Measurements from ENCODE around the gene MGST2.

The MGST2 gene

GRCh38 chr4:139645458-139645857 is 20.2 kb upstream of the MGST2 start:
- DNase-seq: no peak

- DNase-seq: no peak
Measured at GRCh38 chr4:139647184-139647583, 18.4 kb upstream of the MGST2 start.

GRCh38 chr4:139647952-139648351 is 17.7 kb upstream of the MGST2 start:
- no peak for DNase-seq

- peak; percentile 64 to 66 for DNase-seq
Measured at GRCh38 chr4:139651282-139652194, 14.1 kb upstream of the MGST2 start.

GRCh38 chr4:139654516-139654915 is 11.1 kb upstream of the MGST2 start:
- no peak for DNase-seq

- peak; percentile 24 to 53 for DNase-seq
Measured at GRCh38 chr4:139655116-139655515, 10.5 kb upstream of the MGST2 start.

- DNase-seq: peak; percentile 72 to 74
Measured at GRCh38 chr4:139656614-139657486, 8.8 kb upstream of the MGST2 start.

- DNase-seq: no peak
Measured at GRCh38 chr4:139658185-139658584, 7.4 kb upstream of the MGST2 start.

GRCh38 chr4:139658586-139659382 is 6.8 kb upstream of the MGST2 start:
- no peak for DNase-seq

GRCh38 chr4:139659735-139660424 is 5.7 kb upstream of the MGST2 start:
- DNase-seq: no peak

- DNase-seq: no peak
Measured at GRCh38 chr4:139660568-139661043, 5.0 kb upstream of the MGST2 start.

- no peak for DNase-seq
Measured at GRCh38 chr4:139663561-139664138, 2.0 kb upstream of the MGST2 start.

- no peak for DNase-seq
Measured at GRCh38 chr4:139664442-139664841, 1.2 kb upstream of the MGST2 start.

GRCh38 chr4:139665079-139665689 is 435 bp upstream of the MGST2 start:
- no peak for DNase-seq

- DNase-seq: peak; percentile 22 to 68
Measured at GRCh38 chr4:139666735-139667281, 1.2 kb downstream of the MGST2 start.

- DNase-seq: no peak
Measured at GRCh38 chr4:139668036-139668435, 2.4 kb downstream of the MGST2 start.

- DNase-seq: no peak
Measured at GRCh38 chr4:139668658-139669201, 3.1 kb downstream of the MGST2 start.

GRCh38 chr4:139669335-139669734 is 3.7 kb downstream of the MGST2 start:
- DNase-seq: no peak

GRCh38 chr4:139669890-139670289 is 4.3 kb downstream of the MGST2 start:
- DNase-seq: no peak

- no peak for DNase-seq
Measured at GRCh38 chr4:139670775-139671174, 5.2 kb downstream of the MGST2 start.

- no peak for DNase-seq
Measured at GRCh38 chr4:139672215-139672614, 6.6 kb downstream of the MGST2 start.

Measured in NCI-H2081 (cell line).